Fibroblast of skin of left quadriceps (primary cell): ENCODE results near the gene NMUR1.

ENCODE experiments used
- DNase-seq, 2 experiments: peaks; one replicate each; pipeline ENCODE4 v3.0.0-alpha.2; 2013; ENCODE audit warnings: low read depth in 2 of 2

NMUR1 gene

GRCh38 chr2:231483398-231484329, 46.6 kb downstream of the NMUR1 start:
- DNase-seq = no peak

- peak; percentile 29 to 30 for DNase-seq
Measured at GRCh38 chr2:231482806-231483391, 47.3 kb downstream of the NMUR1 start.

- no peak for DNase-seq
Measured at GRCh38 chr2:231480781-231481180, 49.5 kb downstream of the NMUR1 start.

GRCh38 chr2:231479455-231479854, 50.8 kb downstream of the NMUR1 start:
- DNase-seq = no peak

- DNase-seq = no peak
Measured at GRCh38 chr2:231476920-231477319, 53.3 kb downstream of the NMUR1 start.

- no peak for DNase-seq
Measured at GRCh38 chr2:231475965-231476364, 54.3 kb downstream of the NMUR1 start.
